GM21390 (cell line): ENCODE measurements around the gene THOC2.
"Not testable (repeated sequence)": the region's sequence is repeated elsewhere in the genome, so short reads cannot be mapped to it uniquely, and the experiment has no call there.

Experiments
- ATAC-seq: cut with Tn5 transposase; IDR thresholded peaks from one replicate; pipeline ENCODE4 v1.9.1; 2021; ENCODE audit not compliant: unreplicated experiment

The THOC2 gene

GRCh38 chrX:123732670-123733363, at the start of gene THOC2:
THOC2 (minus strand) TSS chrX:123733052; CDS start chrX:123733022, 30 bp downstream.
- ATAC-seq, result peak; percentile 82

GRCh38 chrX:123781786-123782185, 48.9 kb upstream of the THOC2 start:
- ATAC-seq, result not testable (repeated sequence)

- ATAC-seq, result no peak
These were observed 47.1 kb upstream of the THOC2 start for GRCh38 chrX:123779908-123780396.

DNA sequence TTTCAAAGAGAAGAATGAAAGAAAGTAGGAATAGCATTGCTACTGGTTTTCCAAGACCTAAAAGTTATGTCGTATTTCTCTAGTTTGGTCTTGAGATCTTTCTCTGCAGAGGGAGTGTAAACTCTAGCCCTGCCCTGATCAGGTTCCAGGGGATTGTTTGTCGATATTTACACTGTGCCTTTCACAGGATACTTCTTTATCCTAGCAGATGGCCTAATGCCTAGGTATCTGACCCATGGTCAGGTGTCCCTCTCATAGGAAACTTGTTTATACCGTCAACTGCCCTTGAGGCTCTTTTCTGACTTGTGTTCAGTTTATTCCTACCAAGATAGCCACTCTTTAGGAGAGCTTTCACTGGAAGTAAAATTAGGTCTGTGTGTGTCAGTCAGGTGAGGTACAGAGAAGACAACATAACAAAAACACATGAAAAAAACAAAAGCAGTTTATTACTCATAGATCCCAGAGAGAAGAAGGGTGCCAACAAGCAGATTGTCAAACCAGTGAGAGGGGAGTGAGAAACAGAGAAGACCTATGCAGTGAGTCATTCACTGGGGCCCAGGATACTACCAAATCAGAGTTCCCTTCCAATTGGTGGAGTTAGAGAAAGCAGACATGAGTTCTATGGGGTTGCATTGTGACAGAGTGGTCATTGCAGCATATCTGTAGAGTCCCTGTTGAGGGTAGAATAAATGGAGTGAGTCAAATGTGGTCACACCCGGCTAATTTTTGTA, 40.6 kb upstream of the THOC2 start:
- ATAC-seq, result no peak

- no peak for ATAC-seq
These were observed 38.7 kb upstream of the THOC2 start for GRCh38 chrX:123771449-123772064.

GRCh38 chrX:123764967-123765871, 32.4 kb upstream of the THOC2 start:
- peak; percentile 87 for ATAC-seq

- not testable (repeated sequence) for ATAC-seq
These were observed 27.0 kb upstream of the THOC2 start for GRCh38 chrX:123759849-123760248.

GRCh38 chrX:123757794-123758193, 24.9 kb upstream of the THOC2 start:
- ATAC-seq, result not testable (repeated sequence)

GRCh38 chrX:123756320-123756719, 23.5 kb upstream of the THOC2 start:
- ATAC-seq, result no peak

DNA sequence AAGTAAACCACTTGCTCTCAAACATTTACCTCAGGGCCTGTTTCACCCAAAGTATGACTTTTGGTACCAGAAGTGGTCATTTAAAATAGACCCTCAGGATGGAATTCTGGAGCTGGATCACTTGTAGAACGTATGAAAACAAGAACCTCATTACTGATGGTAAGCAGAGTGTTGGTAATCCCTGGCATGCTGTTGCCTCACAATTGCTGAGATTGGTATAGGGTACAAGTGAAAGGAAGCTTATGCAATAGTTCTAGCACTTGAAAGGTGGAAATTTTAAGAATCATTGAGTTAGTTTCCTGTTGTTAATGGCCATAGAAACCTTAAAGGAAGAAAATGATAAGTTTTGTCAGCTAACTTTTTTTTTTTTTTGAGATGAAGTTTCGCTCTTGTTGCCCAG, 22.3 kb upstream of the THOC2 start:
- no peak for ATAC-seq

DNA sequence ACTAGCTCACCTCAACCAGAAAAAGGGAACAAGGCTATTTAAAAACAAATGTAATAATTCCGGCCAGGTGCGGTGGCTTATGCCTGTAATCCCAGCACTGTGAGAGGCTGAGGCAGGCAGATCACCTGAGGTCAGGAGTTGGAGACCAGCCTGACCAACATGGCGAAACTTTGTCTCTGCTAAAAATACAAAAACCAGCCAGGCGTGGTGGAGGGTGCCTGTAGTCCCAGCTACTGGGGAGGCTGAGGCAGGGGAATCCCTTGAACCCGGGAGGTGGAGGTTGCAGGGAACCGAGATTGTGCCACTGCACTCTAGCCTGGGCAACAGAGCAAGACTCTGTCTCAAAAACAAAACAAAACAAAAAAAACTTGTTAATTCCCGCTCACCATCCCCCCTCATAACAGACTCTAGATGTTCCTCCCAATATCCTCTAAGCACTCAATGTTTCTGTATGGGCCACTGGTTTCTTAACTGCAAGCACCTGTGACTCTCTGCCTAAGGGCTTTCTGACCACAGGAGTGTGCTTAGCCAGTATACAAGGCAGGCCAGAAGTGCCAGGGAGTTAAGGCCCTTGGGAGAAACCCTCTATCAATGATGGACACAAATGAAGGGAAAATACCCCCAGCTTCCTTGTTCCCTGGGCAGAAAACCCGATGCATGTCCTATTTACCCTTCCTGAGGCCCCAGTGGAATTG, 21.0 kb upstream of the THOC2 start:
- ATAC-seq, result no peak

GRCh38 chrX:123749643-123750042, 16.8 kb upstream of the THOC2 start:
- no peak for ATAC-seq

DNA sequence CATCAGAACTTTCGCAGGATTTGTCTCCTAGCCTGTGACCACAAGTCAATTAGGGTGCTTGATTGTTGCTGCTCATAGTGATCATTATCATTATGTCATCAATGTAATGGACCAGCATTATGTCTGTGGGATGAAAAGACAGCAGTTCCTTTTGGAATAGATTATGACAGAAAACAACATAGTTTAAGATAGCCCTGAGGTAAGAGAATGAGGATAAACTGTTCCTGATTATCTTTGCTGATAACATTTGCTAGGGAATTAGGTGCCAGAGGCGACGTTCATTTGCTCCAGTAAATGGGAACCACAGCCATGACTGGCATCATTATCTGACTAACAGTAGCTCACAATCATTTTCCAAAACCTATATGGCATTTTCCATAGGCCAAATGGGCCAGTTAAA, 12.7 kb upstream of the THOC2 start:
- no peak for ATAC-seq

DNA sequence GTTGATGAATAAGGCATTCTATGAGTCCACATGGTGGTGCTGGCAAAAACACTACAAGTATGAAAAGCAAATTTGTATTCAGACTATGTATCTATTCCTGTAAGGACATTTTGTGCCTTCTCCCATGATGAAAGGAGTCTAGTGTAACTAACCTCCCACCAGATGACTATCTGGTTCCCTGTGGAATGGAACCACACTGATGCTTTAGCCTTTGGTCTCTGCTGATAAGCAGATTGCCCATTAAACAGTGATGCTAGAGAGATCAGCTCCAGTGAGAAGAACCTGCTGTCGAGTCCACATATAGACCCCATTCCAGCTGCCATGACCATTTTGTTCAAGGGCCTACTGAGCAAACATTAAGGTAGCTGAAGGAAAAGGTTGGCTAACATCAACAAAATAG, 10.5 kb upstream of the THOC2 start:
- no peak for ATAC-seq

- ATAC-seq, result no peak
These were observed 9.6 kb upstream of the THOC2 start for GRCh38 chrX:123742440-123742839.

- no peak for ATAC-seq
These were observed 7.7 kb upstream of the THOC2 start for GRCh38 chrX:123740536-123740935.

DNA sequence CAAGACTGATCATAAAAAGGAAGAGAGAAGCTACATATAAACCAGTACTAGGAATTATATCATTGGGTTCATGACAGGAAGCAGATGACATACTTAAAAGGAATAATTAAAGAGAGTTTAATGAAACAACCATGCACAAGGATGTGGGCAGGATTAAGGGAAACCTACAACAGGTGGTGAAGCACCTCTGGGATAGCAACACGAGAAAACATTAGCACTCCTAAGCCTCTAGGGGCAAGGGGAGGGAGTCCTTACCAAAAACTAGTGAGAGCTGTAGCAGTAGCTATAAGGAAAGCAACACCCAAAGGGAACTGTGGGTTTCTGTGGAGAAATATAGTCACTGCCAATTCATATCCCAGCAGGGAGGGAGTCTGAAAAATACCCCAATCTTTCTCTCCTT, 7.2 kb upstream of the THOC2 start:
- no peak for ATAC-seq

DNA sequence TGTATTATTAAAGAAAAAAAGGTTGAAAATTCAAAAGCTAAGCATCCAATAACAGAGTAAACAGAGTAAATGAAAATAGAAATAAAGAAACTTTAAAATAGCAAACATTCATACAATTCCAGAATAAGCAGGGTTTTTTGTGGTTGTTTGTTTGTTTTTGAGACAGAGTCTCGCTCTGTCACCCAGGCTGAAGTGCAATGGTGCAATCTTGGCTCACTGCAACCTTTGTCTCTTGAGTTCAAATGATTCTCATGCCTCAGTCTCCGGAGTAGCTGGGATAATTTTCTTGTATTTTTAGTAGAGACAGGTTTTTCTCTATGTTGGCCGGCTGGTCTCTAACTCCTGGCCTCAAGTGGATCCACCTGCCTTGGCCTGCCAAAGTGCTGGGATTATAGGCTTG, 6.6 kb upstream of the THOC2 start:
- no peak for ATAC-seq

- ATAC-seq, result no peak
These were observed 5.6 kb upstream of the THOC2 start for GRCh38 chrX:123738378-123738940.

DNA sequence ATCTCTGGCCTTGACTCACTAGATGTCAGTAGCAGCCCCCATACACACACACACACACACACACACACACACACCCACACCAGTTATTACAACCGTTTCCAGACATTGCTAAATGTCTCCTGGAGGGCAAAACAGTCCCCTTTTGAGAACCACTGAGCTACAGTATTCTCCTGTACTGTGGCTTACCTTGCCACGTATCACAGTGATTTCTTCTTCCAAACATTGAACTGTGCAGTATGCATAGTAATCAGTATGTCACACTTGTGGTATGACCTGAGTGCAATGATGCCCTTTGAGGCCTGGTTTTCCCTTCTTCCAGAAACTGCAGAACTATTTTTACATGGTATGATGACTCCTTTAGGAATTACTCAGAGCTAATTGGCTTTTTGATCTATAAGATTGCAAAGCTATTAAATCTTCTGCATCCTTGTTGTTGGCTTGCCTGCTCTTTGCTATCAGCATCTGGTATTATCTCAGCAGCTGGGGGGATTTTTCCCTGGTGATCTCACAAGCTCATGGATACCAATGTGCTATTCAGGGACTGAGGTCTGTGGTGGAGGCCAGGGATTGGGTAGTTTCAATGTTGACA, 3.6 kb upstream of the THOC2 start:
- no peak for ATAC-seq
